Epithelial cell of alveolus of lung (primary cell): ENCODE data around the gene FES. TPM values are rescaled to one million over a fixed set of nuclear protein-coding genes. Genes with fewer than 3 reads are reported as not detected.

Experiments
- total RNA-seq: library from RNA; depleted of rRNA; stranded (reverse); fragments of >200 nt; gene quantifications from 2 replicates; pipeline ENCODE4 v1.2.1, GENCODE V29; 2015

FES gene
- 16.2 and 22.8 TPM in 2 replicates for total RNA-seq

GRCh38 chr15:90883976-90884718, at the start of gene FES:
FES (plus strand) TSS chr15:90884504; CDS start chr15:90885046, 542 bp downstream.

GRCh38 chr15:90868261-90868689, 16.0 kb upstream of the FES start, which contains the start of gene FURIN:
FURIN (plus strand) TSS chr15:90868588; CDS start chr15:90875741, 7,153 bp downstream.

GRCh38 chr15:90902840-90903732, 18.8 kb downstream of the FES start, which contains the start of gene MAN2A2:
MAN2A2 (plus strand) TSS chr15:90903302; CDS start chr15:90904208, 906 bp downstream.

GRCh38 chr15:90931828-90932659, 47.7 kb downstream of the FES start, which contains the start of gene HDDC3:
HDDC3 (minus strand) TSS chr15:90932549; CDS start chr15:90932540, 9 bp downstream.

GRCh38 chr15:90934949-90935751, 50.8 kb downstream of the FES start, which contains the start of gene UNC45A:
UNC45A (plus strand) TSS chr15:90935285; CDS start chr15:90935325, 40 bp downstream.

Other genes with a start within 250 kb of the FES start
- 1.6 and 4.4 TPM in 2 replicates for gene BLM, start 167.2 kb upstream of the FES start, total RNA-seq
- gene FURIN, start 15.9 kb upstream of the FES start, total RNA-seq = 72.6 and 84.4 TPM in 2 replicates
- gene MAN2A2, start 18.8 kb downstream of the FES start, total RNA-seq = 7.4 and 28.7 TPM in 2 replicates
- 20.8 and 26.5 TPM in 2 replicates for gene HDDC3, start 48.0 kb downstream of the FES start, total RNA-seq
- 38.3 and 43.2 TPM in 2 replicates for gene UNC45A, start 50.8 kb downstream of the FES start, total RNA-seq
- gene RCCD1, start 70.4 kb downstream of the FES start, total RNA-seq = 20.8 and 23.5 TPM in 2 replicates
- gene PRC1, start 110.0 kb downstream of the FES start, total RNA-seq = 55.7 and 93.7 TPM in 2 replicates
- gene VPS33B, start 138.1 kb downstream of the FES start, total RNA-seq = 10.9 and 16.6 TPM in 2 replicates
- 0.13 TPM in 1 of 2 replicates, not detected in the other for gene SV2B, start 215.8 kb downstream of the FES start, total RNA-seq